Hippocampal formation (tissue), 2 donors: Measurements from ENCODE around the gene DNM1.

Experiments used
- DNase-seq, 2 donors: peaks; one replicate each; lab custom pipeline; 2025; lab: John Stamatoyannopoulos, UW

DNM1 gene

DNA sequence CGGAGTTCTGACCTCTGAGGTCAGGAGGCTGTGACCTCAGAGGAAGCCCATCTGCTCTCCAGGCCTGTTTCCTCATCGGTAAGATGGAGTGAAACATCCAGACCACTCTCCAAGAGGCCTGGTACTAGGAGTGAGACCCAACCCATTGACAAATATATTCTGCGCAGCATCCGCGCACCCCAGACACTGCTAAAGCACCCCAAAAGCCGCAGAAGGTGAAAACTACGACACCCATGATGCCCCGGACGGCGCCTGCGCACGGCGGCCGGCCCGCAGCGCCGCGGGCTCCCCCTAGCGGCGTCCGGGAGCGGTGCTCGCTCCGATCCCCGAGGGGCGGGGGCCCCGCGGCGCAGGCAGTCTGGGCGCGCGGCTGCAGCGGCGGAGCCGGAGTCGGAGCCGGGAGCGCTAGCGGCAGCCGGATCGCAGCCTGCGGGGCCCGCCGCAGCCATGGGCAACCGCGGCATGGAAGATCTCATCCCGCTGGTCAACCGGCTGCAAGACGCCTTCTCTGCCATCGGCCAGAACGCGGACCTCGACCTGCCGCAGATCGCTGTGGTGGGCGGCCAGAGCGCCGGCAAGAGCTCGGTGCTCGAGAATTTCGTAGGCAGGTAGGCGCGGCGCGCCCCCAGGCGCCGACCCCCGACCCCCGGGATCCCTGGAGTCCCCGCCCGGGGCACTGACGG, at the start of gene DNM1:
Gene DNM1, plus strand, starts transcription at position 356 of the 683 bp plus-strand sequence. Its CDS starts 92 bp downstream, at position 448.
- DNase-seq = peak; percentile 39 to 48

DNA sequence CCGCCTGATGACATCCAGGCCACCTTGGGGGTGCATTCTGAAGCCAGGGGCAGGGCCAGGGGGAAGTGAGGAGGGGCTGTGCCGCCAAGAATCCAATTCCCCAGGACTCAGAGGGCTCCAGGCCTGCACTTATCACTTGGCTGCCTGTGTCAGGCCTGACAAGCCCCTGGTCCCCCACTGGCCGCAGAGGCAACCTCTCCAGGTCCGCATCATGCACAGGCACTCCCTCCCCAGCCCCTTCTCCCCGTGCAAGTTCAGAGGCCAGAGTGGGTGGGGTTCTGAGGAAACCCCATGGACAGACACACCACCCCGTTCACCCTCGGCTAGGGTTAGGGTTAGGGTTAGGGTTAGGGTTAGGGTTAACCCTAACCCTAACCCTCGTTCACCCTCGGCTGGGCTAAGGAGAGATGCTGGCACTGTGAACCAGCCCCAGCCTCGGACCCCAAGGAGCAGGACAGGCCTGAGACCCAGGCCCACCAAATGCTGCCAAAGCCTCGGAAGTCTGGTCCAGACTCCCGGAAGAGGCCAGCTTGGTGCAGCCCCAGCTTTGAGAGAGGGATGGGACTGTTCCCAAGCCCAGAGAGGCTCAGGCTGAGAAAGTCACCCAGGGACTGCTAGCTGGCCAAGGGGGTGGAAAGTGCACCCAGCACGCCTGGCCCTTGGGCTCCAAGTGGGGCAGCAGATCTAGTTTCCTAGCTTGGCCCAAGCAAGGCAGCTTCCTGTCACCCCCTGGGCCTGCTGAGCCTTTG, 49.1 kb upstream of the DNM1 start:
- no peak for DNase-seq

DNA sequence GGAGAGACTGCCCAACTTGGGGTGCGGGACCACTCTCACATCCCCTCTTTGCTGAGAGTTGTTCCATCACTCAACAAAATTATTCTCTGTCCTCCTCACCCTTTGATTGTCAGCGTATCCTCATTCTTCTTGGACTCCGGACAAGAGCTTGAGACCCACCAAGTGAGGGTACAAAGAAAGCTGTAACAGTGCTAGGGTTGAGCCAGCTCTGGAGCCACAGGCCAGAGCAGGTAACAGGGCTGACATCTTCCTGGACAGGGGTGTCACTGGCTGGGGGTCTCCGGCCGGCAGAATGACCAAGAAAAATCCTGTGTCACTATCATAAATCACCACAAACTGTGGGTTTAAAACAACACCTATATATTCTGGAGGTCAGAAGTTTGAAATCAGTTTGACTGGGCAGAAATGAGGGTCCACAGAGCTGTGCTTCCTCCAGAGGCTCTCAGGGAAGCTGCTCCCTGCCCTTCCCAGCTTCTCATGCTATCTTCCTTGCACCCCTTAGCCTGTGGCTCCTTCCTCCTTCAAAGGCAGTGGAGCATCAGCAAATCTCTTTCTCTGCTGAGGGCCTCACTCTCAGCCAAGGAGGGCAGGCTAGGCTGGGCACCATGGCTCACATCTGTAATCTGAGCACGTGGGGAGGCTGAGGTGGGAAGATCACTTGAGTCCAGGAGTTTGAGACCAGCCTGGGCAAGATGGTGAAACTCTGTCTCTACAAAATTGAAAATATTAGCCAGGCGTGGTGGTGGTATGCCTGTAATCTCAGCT, 47.3 kb upstream of the DNM1 start:
- DNase-seq = no peak

DNA sequence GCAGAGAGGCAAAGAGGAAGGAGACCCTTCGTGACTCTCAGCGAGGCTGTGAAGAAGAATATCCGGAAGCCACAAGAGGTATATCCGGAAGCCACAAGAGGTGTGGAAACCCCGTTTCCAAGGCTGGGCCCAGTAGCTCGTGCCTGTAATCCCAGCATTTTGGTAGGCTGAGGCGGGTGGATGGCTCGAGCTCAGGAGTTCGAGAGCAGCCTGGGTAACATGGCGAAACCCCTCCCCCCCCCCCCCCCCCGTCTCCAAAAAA, 43.7 kb upstream of the DNM1 start:
- no peak for DNase-seq

DNA sequence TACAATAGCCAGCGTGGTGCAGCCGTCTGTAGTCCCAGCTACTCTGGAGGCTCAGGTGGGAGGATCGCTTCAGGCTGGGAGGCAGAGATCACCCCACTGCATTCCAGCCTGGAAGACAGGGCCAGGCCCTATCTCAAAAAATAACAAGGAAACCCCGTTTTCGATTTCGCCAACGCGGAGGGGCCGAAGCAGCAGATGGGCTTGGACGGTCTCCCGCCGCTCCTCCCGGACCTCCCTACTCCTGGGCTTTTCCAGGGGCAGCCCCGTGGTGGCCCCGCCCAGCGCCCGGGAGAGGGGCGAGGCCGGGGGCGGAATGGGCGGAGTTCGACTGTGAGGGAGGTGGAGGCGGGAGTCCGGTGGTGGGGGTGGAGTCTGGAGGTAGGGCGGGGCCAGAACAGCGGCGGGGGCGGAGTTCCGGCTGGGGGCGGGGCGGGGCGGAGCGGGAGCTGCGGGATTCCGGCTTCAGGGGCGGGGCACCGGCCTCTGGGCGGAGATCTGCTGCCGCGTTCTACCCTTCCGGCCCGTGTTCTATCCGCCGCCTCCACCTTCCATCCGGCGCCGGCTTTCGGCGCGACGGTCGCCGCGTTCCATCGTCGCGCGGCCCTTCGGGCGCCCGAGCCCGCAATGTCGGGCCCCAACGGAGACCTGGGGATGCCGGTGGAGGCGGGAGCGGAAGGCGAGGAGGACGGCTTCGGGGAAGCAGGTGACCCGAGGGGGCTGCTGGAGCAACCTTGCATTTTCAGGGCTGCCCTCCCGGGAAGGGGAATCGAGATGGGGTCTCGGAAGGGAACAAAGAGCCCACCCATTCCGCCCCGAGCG, 43.2 kb upstream of the DNM1 start, which contains the start of gene BBLN:
Gene BBLN, plus strand, starts transcription at position 482 of the 819 bp plus-strand sequence. Its CDS starts 143 bp downstream, at position 625.
- peak; percentile 89 to 96 for DNase-seq

DNA sequence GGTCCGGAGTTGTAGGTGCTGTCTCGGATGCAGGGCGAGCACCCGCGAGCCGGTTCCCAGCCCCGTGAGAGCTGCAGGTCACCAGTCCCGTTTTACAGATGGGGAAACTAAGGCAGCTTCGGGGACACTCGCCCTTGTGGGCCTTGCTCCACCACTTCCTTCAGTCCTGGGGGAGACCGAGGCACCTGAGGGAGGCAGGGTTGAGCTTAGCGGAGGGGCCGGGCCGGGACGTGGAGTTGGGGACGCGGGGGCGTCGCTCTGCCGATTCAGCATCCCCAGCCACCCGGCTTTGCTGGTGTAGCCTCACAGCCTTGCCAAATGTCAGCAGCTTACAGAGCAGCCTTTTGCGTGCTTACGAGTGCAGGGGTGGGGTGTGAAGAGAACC, 42.6 kb upstream of the DNM1 start:
- no peak for DNase-seq

DNA sequence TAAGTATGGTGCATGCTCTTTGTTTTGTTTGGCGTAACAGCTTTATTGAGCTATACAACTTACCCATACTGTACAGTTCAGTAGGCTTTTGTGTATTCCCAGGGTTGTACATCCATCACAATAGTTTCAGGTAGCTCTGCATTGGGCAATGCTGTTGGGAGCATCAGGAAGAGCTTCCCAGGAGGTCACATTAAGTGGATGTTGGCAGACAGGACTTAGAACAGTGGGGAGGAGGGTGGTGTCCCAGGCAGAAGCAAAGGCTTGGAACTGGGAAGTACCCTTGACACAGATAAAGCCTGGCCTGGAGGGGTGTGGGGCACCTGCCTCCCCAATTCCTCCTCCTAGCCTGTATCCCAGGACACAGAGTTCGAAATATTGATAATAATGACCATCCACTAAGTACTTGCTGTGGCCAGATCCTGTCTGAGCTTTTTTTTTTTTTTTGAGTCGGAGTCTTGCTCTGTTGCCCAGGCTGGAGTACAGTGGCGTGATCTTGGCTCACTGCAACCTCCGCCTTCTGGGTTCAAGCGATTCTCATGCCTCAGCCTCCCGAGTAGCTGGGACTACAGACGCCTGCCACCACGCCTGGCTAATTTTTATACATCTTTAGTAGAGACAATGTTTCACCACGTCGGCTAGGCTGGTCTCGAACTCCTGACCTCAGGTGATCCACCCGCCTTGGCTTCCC, 41.8 kb upstream of the DNM1 start:
- no peak for DNase-seq

DNA sequence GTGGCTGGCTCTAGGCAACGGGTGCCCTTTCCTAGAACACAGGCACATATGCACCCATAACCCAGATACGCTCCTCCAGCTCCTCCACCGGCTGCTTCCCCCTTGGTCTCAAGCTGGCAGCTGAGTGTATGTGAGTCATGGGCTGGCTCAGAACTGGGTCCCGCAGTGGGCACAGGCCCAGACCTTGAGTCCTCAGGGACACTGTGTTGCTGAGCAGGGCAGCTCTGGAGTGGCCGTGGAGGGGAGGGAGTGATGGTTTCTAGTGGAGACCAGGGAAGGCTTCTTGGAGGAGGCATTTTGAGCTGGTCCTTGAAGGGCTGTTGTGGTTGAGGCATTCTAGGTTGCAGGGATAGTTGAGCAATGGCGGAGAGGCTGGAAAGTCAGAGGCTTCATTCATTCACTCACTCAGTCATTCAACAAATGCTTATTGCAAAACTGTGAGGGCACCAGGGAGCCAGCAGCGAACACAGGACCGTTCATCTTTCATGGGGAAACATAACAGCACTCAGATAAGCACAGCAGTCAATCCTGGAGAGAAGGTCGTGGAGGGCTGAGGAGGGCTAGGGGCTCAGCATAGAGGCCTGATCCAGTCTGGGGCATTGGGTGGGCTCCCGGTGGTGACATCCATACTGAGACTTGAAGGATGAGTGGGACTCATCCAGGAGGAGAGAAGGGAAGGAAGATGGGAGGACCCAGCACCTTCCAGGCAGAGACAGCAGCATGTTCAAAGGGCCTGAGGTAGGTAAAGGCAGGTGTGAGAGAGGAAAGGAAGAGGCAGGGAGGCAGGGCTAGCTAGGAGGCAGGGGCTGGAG, 40.8 kb upstream of the DNM1 start:
- DNase-seq = no peak

DNA sequence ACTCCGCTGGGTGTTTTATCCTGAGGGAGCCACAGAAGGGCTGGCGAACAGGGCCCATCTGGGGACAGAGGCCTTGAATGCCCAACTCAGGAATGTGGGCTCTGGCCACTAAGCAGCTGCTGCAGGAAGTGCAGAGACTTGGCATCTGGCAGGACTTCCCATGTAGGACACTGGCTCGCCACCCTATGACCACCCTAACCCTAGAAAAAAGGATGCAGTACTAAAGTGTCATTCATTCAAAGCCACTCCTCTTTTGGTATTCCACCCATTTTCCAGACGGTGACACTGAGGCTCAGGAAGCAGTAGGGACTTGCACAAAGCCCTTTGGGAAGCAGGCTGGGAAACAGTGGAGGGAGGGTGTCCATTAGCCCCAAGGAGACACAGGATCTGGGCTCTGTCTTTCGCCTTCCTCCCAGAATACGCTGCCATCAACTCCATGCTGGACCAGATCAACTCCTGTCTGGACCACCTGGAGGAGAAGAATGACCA, 40.1 kb upstream of the DNM1 start:
- DNase-seq = no peak

DNA sequence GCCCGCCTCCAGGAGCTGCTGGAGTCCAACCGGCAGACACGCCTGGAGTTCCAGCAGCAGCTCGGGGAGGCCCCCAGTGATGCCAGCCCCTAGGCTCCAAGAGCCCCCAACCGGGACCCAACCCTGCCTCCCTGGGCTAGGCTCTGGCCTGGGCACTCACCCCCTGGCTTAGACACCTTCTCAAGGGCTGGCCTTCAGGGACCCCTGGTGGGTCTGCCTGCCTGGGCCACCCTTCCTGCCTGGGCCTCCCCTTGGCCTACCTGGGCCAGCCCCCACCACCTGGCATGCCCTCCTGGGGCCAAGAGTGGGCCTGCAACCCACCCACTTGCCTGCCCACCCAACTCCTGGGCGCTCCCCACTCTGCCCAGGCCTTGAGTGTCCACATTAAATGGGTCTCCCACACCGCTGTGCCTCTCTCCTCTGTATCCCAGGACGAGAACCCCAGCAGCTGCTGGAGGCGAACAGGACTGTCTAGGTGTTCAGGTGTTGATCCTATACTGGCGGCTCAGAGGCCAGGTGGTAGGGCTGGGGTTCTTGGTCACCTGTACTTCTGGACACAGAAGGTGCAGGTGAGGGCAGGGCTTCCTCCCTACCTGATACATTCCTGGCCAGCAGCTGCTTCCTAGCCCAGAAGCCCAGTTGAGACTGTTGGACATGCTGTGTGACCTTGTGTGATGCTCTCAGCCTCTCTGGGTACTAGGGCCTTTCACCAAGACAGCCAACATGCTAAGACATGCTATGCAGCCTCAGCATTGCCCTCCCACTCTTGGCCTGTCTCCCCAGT, 39.5 kb upstream of the DNM1 start:
- no peak for DNase-seq

DNA sequence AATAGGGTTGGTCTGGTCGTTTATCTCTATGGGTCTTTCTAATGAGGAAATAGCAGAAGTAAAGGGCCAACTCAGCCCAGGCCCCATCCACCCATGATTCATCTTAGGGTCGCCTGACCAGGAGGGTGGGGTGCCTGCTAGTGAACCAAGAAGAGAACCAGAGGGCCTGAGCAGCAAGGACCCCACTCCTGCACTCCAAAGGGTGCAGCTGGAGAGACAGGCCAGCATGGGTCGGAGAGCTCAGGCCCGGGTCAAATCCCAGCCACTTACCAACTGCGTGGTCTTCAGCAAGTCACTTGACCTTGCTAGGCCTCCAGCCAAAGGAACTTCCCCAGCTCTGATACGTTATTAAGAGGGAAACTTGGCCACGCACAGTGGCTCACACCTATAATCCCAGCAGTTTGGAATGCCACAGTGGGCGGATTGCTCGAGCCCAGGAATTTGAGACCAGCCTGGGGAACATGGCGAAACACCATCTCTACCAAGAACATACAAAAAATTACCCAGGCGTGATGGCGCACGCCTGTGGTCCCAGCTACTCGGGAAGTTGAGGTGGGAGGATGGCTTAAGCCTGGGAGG, 38.8 kb upstream of the DNM1 start:
- DNase-seq = no peak

DNA sequence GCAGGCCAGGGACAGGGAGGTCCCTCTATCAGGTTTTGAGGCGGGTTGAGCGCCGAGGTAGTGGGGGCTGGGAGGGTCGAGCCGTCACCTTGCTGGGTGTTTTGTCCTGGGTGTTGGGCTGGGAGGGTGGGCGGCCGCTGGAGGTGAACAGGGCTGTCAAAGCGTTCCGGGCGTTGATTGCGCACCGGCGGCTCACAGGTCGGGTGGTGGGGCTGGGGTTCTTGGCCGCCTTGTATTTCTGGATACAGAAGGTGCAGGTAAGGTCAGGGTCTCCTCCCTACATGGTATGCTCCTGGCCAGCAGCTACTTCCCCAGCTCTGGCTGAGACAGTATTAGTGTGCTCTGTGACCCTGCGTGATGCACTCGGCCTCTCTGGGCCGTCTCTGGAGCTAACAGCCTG, 37.0 kb upstream of the DNM1 start:
- no peak for DNase-seq

DNA sequence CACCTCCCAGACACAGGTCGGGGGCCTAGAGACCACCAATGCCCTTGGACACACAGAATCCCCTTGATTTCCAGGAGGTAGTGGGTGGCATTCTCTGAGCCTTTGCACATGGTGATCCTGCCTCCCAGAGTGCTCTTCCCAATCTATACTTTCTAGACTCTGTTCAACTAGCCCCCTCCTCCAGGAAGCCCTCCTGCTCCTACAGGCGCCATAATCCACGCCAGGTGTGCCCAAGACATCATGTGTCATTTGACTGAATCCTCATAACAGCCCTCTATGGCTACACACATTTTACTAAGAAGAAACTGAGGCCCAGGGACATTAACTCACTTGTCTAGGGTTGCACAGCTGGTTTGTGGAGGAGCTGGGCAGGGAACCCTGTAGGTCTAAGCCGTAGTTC, 36.0 kb upstream of the DNM1 start:
- no peak for DNase-seq

DNA sequence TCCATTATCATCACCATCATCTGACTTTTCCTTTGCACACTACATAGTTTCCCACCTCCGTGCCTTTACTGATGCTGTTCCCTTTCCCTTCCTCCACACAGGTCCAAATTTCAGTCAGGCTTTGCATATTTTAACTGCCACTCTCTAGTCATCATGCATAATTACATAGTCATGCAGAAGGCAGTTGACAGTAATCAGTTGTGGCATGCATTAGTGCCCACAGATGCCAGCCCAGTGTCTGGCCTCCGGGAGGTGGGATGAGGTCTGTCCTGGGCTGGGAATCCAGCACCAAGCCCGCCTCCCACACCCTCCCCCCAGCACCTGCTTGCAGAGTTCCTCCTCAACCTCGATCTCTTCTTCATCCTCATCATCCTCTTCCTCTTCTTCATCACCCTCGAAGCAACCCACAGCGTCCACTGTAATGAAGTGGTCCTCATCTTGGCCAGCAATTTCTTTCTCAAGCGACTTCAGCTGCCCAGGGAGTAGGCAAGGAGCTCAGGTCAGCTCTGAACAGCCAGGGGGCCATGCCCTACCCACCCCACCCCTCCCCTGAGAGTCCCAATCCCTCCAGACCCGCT, 34.4 kb upstream of the DNM1 start:
- no peak for DNase-seq

DNA sequence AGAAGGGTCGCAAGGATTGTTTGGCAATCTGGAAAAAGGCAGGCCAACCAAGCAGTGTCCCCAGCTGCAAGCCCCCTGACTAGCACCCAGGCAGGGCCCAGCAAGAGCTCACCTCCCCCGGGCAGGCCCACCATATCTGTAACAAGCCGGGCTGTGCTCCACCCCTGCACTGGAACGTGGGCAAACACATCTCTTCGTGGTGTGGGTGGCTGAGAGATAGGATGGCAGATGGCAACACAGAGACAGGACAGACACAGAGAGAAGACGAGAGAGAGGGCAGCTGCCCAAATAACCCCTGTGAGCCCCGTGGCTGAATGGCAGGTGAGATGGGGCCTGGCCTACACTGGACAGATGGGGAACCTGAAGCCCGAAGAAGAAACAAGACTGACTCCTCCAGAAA, 33.7 kb upstream of the DNM1 start:
- DNase-seq = no peak

DNA sequence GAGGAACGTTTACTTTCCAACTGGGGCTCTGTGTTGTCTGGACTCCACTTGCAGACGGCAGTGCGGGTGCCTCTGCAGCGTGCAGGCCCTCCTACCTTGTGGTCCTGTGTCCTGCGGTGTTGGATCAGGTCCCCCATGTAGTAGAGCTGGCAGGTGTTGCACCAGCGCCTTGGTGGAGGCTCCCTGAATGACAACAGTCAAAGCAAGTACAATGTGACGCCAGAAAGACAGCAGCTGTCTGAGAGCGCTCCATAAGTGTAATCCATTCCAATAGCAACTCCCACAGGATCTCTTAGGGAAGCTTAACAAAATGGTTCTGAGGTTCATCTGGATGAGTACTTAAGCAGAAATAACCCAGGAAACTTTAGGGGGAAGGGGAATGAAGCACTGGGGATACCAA, 33.3 kb upstream of the DNM1 start:
- DNase-seq = no peak

DNA sequence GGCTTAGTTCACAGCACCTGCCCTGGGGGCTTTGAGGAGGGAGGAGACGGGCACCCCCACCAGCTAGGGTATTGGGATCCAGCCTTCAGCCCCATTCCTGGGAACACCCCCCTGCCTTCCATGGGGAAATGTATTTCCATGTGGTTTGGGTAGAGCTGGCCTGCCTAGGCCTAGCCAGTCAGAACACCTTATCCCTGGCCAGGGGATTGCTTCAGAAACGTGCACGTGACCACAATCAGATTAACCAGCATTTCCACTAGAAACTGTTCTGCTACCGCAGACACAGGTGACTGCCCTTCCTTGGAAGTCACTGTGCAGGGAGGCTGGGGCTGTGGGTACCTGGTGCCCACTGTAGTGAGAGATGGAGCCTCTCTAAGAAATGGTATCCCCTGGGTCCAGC, 29.1 kb upstream of the DNM1 start:
- no peak for DNase-seq

DNA sequence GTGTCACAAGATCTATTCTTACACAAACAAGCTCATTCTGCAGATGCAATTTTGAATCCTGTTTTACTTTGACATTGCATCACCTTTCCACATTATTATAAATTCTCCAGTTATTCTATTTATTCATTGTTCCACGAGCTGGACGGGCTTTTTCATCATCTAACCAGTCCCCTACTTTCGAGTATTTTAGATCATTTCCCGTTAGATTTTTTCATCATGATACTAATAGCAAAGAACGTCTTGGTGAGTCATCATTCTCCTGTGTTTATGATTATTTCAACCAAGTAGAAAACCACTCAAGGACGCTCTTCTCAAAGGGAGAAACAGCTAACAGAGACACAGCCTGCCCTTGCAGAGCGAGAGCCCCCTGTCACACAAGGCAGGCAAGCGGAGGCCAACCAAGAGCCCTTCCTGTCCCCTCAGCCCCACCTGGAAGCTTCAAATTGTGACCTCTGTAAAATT, 28.0 kb upstream of the DNM1 start:
- no peak for DNase-seq

DNA sequence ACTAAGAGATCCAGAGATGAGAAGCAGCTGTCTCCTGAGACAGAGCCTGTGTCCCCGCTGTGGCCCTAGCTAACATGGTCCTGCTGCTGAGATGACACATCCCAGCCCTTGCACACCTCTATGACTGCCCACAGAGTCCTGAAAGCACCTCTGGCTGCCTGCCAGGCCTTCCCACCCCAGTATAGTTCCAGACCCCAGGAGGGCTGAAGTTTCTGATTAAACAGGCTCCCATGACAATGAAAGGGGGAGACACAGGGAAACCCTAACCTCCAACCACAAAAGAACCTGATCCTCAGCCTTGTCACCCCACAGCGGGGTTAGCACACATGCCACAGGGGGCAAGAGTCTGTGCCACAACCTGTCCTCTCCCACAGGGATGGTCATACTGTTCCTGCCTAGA, 27.5 kb upstream of the DNM1 start:
- no peak for DNase-seq
